SK-N-SH (cell line): Measurements from ENCODE around the gene IGSF3. TPM values are rescaled to one million over a fixed set of nuclear protein-coding genes. Genes with fewer than 3 reads are reported as not detected.

Experiments
- CTCF ChIA-PET: fragments of 300-600, 350-600 bp; formaldehyde crosslinking; extraction: SDS; loops from one replicate; lab custom pipeline; 2021; lab: Yijun Ruan, JAX
- POLR2A ChIA-PET: fragments of 350-600 bp; sonication (Branson Sonifier 250); formaldehyde crosslinking; extraction: SDS; loops from one replicate; lab custom pipeline; 2020; ENCODE audit warnings: antibody characterized with exemption, inconsistent platforms; lab: Yijun Ruan, JAX
- DNase-seq: peaks from one replicate; pipeline ENCODE4 v3.0.0; 2012
- H2AFZ ChIP-seq: fragments of 200-600 bp; sonication (generic); 2 replicates; pipeline ENCODE4 v1.8.1; 2016; ENCODE audit warnings: antibody characterized with exemption, mild to moderate bottlenecking, low read depth
- H3F3A ChIP-seq: fragments of 200-600 bp; sonication (generic); replicated peaks from 2 replicates; pipeline ENCODE3; 2016; ENCODE audit warnings: antibody characterized with exemption, mild to moderate bottlenecking; ENCODE audit not compliant: insufficient read depth
- H3K27ac ChIP-seq, 2 experiments: fragments of 200-500 bp in 1 of 2; fragments of 200-600 bp in 1 of 2; sonication (Bioruptor generic) in 1 of 2; sonication (generic), shearing (Covaris generic) in 1 of 2; 2 replicates each; pipeline versions ENCODE4 v1.5.1 to v1.6.1; 2014 to 2016; ENCODE audit warnings: low read depth in 2 of 2, inconsistent platforms in 1 of 2, low read length in 1 of 2, mild to moderate bottlenecking in 1 of 2, mixed read lengths in 1 of 2
- H3K27me3 ChIP-seq: fragments of 200-600 bp; sonication (generic), shearing (Covaris generic); 2 replicates; pipeline ENCODE4 v1.6.1; 2016; ENCODE audit warnings: mixed run types; ENCODE audit not compliant: insufficient read depth
- H3K36me3 ChIP-seq, 2 experiments: fragments of 200-500 bp in 1 of 2; fragments of 200-600 bp in 1 of 2; sonication (Bioruptor generic) in 1 of 2; sonication (generic) in 1 of 2; replicated peaks in 1 of 2; 2 replicates each; pipeline versions ENCODE3 to v1.5.1; 2014 to 2016; ENCODE audit warnings: low read length in 1 of 2, mild to moderate bottlenecking in 1 of 2; ENCODE audit not compliant: insufficient read depth in 2 of 2, control insufficient read depth in 1 of 2
- H3K4me1 ChIP-seq, 2 experiments: fragments of 200-500 bp in 1 of 2; fragments of 200-600 bp in 1 of 2; sonication (Bioruptor generic) in 1 of 2; sonication (generic), shearing (Covaris generic) in 1 of 2; 2 replicates each; pipeline versions ENCODE4 v1.5.1 to v1.6.1; 2014 to 2016; ENCODE audit warnings: low read depth in 1 of 2, low read length in 1 of 2, mixed run types in 1 of 2; ENCODE audit not compliant: insufficient read depth in 2 of 2, control insufficient read depth in 1 of 2
- H3K4me2 ChIP-seq: fragments of 200-600 bp; sonication (generic), shearing (Covaris generic); 2 replicates; pipeline ENCODE4 v1.6.1; 2017; ENCODE audit warnings: mixed run types
- H3K4me3 ChIP-seq, 2 experiments: fragments of 200-500 bp in 1 of 2; fragments of 200-600 bp in 1 of 2; sonication (Bioruptor generic) in 1 of 2; sonication (generic), shearing (Covaris generic) in 1 of 2; 2 replicates each; pipeline versions ENCODE4 v1.5.1 to v1.8.1; 2014 to 2016; ENCODE audit warnings: low read depth in 2 of 2, inconsistent platforms in 1 of 2, low read length in 1 of 2, mild to moderate bottlenecking in 1 of 2, mixed read lengths in 1 of 2, moderate library complexity in 1 of 2
- H3K79me2 ChIP-seq: fragments of 200-600 bp; sonication (generic); 2 replicates; pipeline ENCODE4 v1.8.1; 2017; ENCODE audit warnings: mild to moderate bottlenecking; ENCODE audit not compliant: insufficient read depth
- H3K9ac ChIP-seq: fragments of 200-600 bp; sonication (generic); 2 replicates; pipeline ENCODE4 v1.6.1; 2017; ENCODE audit warnings: mixed run types
- H3K9me2 ChIP-seq: fragments of 200-600 bp; sonication (generic); 2 replicates; pipeline ENCODE4 v1.6.1; 2017; ENCODE audit warnings: mixed run types
- H3K9me3 ChIP-seq: fragments of 200-600 bp; sonication (generic); 2 replicates; pipeline ENCODE4 v1.6.1; 2017; ENCODE audit warnings: mixed run types, mild to moderate bottlenecking, moderate library complexity
- H4K20me1 ChIP-seq: fragments of 200-600 bp; sonication (generic); 2 replicates; pipeline ENCODE4 v1.6.1; 2017; ENCODE audit warnings: mild to moderate bottlenecking, mixed run types; ENCODE audit not compliant: insufficient read depth
- CHD2 ChIP-seq: fragments of 150-350 bp; IDR thresholded peaks from 2 replicates; pipeline ENCODE4 v1.6.1; 2018; ENCODE audit warnings: low read length; ENCODE audit not compliant: partially characterized antibody
- ELF1 ChIP-seq: IDR thresholded peaks from 2 replicates; pipeline ENCODE4 v1.4.0; 2012
- EP300 ChIP-seq, 2 experiments: IDR thresholded peaks; 2 replicates each; pipeline versions ENCODE4 v1.4.0 to v1.6.1; 2012; ENCODE audit warnings: borderline replicate concordance in 1 of 2, low read depth in 1 of 2, low read length in 1 of 2
- FOSL2 ChIP-seq: IDR thresholded peaks from 2 replicates; pipeline ENCODE4 v1.4.0; 2012; ENCODE audit warnings: low read depth, mild to moderate bottlenecking, moderate library complexity, borderline replicate concordance
- FOXJ3 ChIP-seq: sonication (generic); formaldehyde crosslinking; IDR thresholded peaks from 2 replicates; pipeline ENCODE4 v1.5.1; 2020; ENCODE audit warnings: mild to moderate bottlenecking, missing genetic modification reagents
- FOXM1 ChIP-seq: IDR thresholded peaks from 2 replicates; pipeline ENCODE4 v1.4.0; 2012; ENCODE audit warnings: low read depth, mild to moderate bottlenecking
- GABPA ChIP-seq: IDR thresholded peaks from 2 replicates; pipeline ENCODE4 v1.4.0; 2012; ENCODE audit warnings: low read depth, mild to moderate bottlenecking
- GATA2 ChIP-seq: sonication (generic); formaldehyde crosslinking; IDR thresholded peaks from 2 replicates; pipeline ENCODE4 v1.5.0; 2020; ENCODE audit warnings: mild to moderate bottlenecking, missing genetic modification reagents
- MAX ChIP-seq: IDR thresholded peaks from 2 replicates; pipeline ENCODE4 v1.4.0; 2012; ENCODE audit warnings: low read depth
- MEF2A ChIP-seq: IDR thresholded peaks from 2 replicates; pipeline ENCODE4 v1.4.0; 2012; ENCODE audit warnings: low read depth, borderline replicate concordance
- RAD21 ChIP-seq: IDR thresholded peaks from 2 replicates; pipeline ENCODE4 v1.6.1; 2012; ENCODE audit warnings: mild to moderate bottlenecking, low read length
- RFX5 ChIP-seq: IDR thresholded peaks from 2 replicates; pipeline ENCODE4 v1.6.1; 2012; ENCODE audit warnings: mild to moderate bottlenecking, improper control_type of control experiment, low read length
- RXRA ChIP-seq: IDR thresholded peaks from 2 replicates; pipeline ENCODE4 v1.4.0; 2012; ENCODE audit warnings: low read depth, mild to moderate bottlenecking, borderline replicate concordance
- SMC3 ChIP-seq: IDR thresholded peaks from 2 replicates; pipeline ENCODE4 v1.6.1; 2012; ENCODE audit warnings: low read depth, low read length, improper control_type of control experiment
- TAF1 ChIP-seq: IDR thresholded peaks from 2 replicates; pipeline ENCODE4 v1.6.1; 2012; ENCODE audit warnings: low read depth, mild to moderate bottlenecking, low read length, moderate library complexity, borderline replicate concordance
- TCF12 ChIP-seq: IDR thresholded peaks from 2 replicates; pipeline ENCODE4 v1.4.0; 2012
- TEAD4 ChIP-seq: IDR thresholded peaks from 2 replicates; pipeline ENCODE4 v1.4.0; 2012; ENCODE audit warnings: mild to moderate bottlenecking, borderline replicate concordance; ENCODE audit not compliant: insufficient read depth
- YY1 ChIP-seq: IDR thresholded peaks from 2 replicates; pipeline ENCODE4 v1.4.0; 2012; ENCODE audit warnings: low read depth, mild to moderate bottlenecking
- WGBS: methylation state at CpG from one replicate; pipeline ENCODE4 v1.1.6; 2017; ENCODE audit warnings: low lambda C conversion rate; 5-methylcytosine and 5-hydroxymethylcytosine counted together
- polyA plus RNA-seq, 3 experiments: library from polyadenylated mRNA; depleted of rRNA; stranded (reverse); fragments of >200 nt; gene quantifications; 2 replicates each; pipeline ENCODE4 v1.2.3, GENCODE V29; 2012
- TF ChIP-seq, protein P1 (sequence below): IDR thresholded peaks from 2 replicates; pipeline ENCODE4; 2012
- TF ChIP-seq, protein P2 (sequence below): IDR thresholded peaks from 2 replicates; pipeline ENCODE4 v1.4.0; 2012; ENCODE audit warnings: low read depth, borderline replicate concordance

IGSF3 gene
- polyA plus RNA-seq, 1 of the 3 experiments (the other 2 are of a cell fraction): 3.0 TPM

- Histone ChIP-seq H3K79me2 (no peaks in the 10 kb centered on the region), H3K4me3 (no peak overlapping the region), H3K9ac (no peak overlapping the region), H3K9me3 (no peaks in the 10 kb centered on the region), H3K9me2 (no peaks in the 10 kb centered on the region), H3K27ac (no peak overlapping the region), H3F3A (no peaks in the 10 kb centered on the region), H3K4me2 (no peak overlapping the region), H3K27me3 (no peaks in the 10 kb centered on the region), H2AFZ (no peak overlapping the region), H3K36me3 (no peaks in the 10 kb centered on the region), H3K4me1 (peaks cover 0 to 2% of the 10 kb centered on the region in 2 experiments; a peak in 2 of 4 replicates), H4K20me1 (no peaks in the 10 kb centered on the region)
- CTCF ChIA-PET: interaction anchor here (1.6 kb wide), 1 partner anchor 9 kb away, joined by 7 read pairs; no protein-coding TSS in a partner anchor
- POLR2A ChIA-PET: no interaction called here
- no peak for TF ChIP-seq TEAD4
- no peak for DNase-seq
- WGBS: 27% methylated on average over 3 of the region's 3 CpGs
Measured at GRCh38 chr1:116716391-116716790, 48.9 kb upstream of the IGSF3 start.

DNA sequence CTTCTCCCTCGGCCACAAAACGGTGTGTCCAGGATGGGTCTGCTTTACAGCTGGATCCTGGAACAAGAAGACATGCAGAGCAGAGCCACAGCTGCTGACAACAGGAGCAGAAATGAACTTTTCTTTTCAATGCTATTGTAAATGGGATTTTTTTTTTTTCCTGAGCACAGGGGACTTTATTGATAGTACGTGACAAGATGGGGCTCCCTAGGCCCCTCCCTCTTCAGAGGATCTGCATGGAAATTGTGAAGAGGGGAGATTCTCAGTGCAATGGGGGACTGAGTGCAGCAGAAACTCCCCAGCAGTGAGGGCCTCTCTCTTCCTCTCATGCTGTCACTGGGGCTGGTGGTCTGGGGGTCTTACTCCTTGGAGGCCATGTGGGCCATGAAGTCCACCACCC lies 45.9 kb upstream of the IGSF3 start:
- H3K9ac ChIP-seq: no peak overlapping the region
- ChIA-PET POLR2A (no interaction called here), CTCF (interaction anchor here (1.2 to 8.2 kb wide), 2 partner anchors 12 to 24 kb away, joined by 3 to 55 read pairs; no protein-coding TSS in a partner anchor)
- H3K4me1 ChIP-seq: peaks cover 0 to 26% of the 10 kb centered on the region in 2 experiments; a peak in 2 of 4 replicates
- no peak overlapping the region for H3K27ac ChIP-seq
- H3F3A ChIP-seq: no peaks in the 10 kb centered on the region
- no peaks in the 10 kb centered on the region for H4K20me1 ChIP-seq
- DNase-seq: no peak
- 40% methylated on average over 3 of the region's 3 CpGs for WGBS
- no peaks in the 10 kb centered on the region for H3K9me3 ChIP-seq
- no peaks in the 10 kb centered on the region for H3K79me2 ChIP-seq
- TF ChIP-seq FOXJ3 (CRISPR knock-in tag) (no peak), RAD21 (no peak), TAF1 (no peak), FOXM1 (no peak), TEAD4 (no peak), FOSL2 (no peak), TCF12 (no peak), RFX5 (no peak)
- TF ChIP-seq, protein P1, sequence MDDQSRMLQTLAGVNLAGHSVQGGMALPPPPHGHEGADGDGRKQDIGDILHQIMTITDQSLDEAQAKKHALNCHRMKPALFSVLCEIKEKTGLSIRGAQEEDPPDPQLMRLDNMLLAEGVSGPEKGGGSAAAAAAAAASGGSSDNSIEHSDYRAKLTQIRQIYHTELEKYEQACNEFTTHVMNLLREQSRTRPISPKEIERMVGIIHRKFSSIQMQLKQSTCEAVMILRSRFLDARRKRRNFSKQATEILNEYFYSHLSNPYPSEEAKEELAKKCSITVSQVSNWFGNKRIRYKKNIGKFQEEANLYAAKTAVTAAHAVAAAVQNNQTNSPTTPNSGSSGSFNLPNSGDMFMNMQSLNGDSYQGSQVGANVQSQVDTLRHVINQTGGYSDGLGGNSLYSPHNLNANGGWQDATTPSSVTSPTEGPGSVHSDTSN: no peak
- TF ChIP-seq, protein P2, sequence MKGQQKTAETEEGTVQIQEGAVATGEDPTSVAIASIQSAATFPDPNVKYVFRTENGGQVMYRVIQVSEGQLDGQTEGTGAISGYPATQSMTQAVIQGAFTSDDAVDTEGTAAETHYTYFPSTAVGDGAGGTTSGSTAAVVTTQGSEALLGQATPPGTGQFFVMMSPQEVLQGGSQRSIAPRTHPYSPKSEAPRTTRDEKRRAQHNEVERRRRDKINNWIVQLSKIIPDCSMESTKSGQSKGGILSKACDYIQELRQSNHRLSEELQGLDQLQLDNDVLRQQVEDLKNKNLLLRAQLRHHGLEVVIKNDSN: no peak
- H3K4me2 ChIP-seq: no peak overlapping the region
- no peaks in the 10 kb centered on the region for H3K9me2 ChIP-seq
- H3K36me3 ChIP-seq: no peaks in the 10 kb centered on the region
- H3K4me3 ChIP-seq: no peak overlapping the region
- H2AFZ ChIP-seq: no peak overlapping the region
- H3K27me3 ChIP-seq: no peaks in the 10 kb centered on the region

GRCh38 chr1:116712510-116712909 lies 45.0 kb upstream of the IGSF3 start:
- Histone ChIP-seq H3K9ac (no peak overlapping the region), H3K27me3 (no peaks in the 10 kb centered on the region), H3F3A (no peaks in the 10 kb centered on the region), H3K4me3 (no peak overlapping the region), H4K20me1 (no peaks in the 10 kb centered on the region), H3K36me3 (no peaks in the 10 kb centered on the region), H3K27ac (no peak overlapping the region), H2AFZ (no peak overlapping the region), H3K4me1 (peaks cover 0 to 35% of the 10 kb centered on the region in 2 experiments; a peak in 3 of 4 replicates), H3K9me2 (no peaks in the 10 kb centered on the region), H3K4me2 (no peak overlapping the region), H3K9me3 (no peaks in the 10 kb centered on the region), H3K79me2 (no peaks in the 10 kb centered on the region)
- DNase-seq: no peak
- WGBS: 58% methylated on average over 6 of the region's 6 CpGs
- ChIA-PET CTCF (interaction anchor here (0.9 to 8.2 kb wide), 4 partner anchors 13 to 355 kb away, joined by 3 to 55 read pairs (median 5); no protein-coding TSS in a partner anchor), POLR2A (no interaction called here)
- TF ChIP-seq YY1 (no peak), SMC3 (no peak), RXRA (no peak), TEAD4 (no peak), MAX (no peak), GATA2 (CRISPR knock-in tag) (no peak), RFX5 (no peak), CHD2 (no peak), MEF2A (no peak), EP300 (IDR thresholded peaks at IDR 0.05; ENCODE audit: borderline replicate concordance in 1 of 2, low read depth in 1 of 2, low read length in 1 of 2) (no peak), GABPA (no peak), ELF1 (no peak)
